Stomach (tissue), 4 donors: Measurements from ENCODE around the gene KIAA1217.

Experiments
- CTCF ChIP-seq, 7 experiments: fragments of 450-650 bp in 4 of 7; fragments of 200-600 bp in 3 of 7; sonication (generic) in 3 of 7; IDR thresholded peaks; one replicate each; pipeline ENCODE4 v1.5.1; 2016 to 2019; ENCODE audit warnings: antibody characterized with exemption in 7 of 7, control low read depth in 2 of 7, mild to moderate bottlenecking in 1 of 7
- POLR2A ChIP-seq, 4 donors: fragments of 450-650 bp; IDR thresholded peaks; one replicate each; pipeline ENCODE4 v1.6.1; 2016; ENCODE audit warnings: antibody characterized with exemption in 4 of 4, control low read depth in 2 of 4, mild to moderate bottlenecking in 1 of 4, moderate library complexity in 1 of 4

GRCh38 chr10:24353319-24353718 is 144.4 kb downstream of the KIAA1217 start:
- TF ChIP-seq CTCF (IDR thresholded peaks at IDR 0.05) (no peak), POLR2A (IDR thresholded peaks at IDR 0.05) (no peak)
